Activated B cell treated with CpG ODN at 0.5 μM for 24 hours (primary cell): Measurements from ENCODE around the gene ZNF8. TPM values are rescaled to one million over a fixed set of nuclear protein-coding genes. Genes with fewer than 3 reads are reported as not detected.
"Not testable (repeated sequence)": the region's sequence is repeated elsewhere in the genome, so short reads cannot be mapped to it uniquely, and the experiment has no call there.

Source experiments
- ATAC-seq: fragments of 200-7000 bp; cut with Tn5 transposase; one replicate; pipeline ENCODE4 v1.10.0; 2021; ENCODE audit warnings: low read depth, mild to moderate bottlenecking, moderate library complexity
- CTCF ChIA-PET: fragments of 350-600 bp; sonication (Branson Sonifier 250); formaldehyde crosslinking; loops from one replicate; lab custom pipeline; 2021; ENCODE audit warnings: antibody characterized with exemption; lab: Charles Lee
- POLR2A ChIA-PET: fragments of 350-600 bp; sonication (Branson Sonifier 250); formaldehyde crosslinking; loops from one replicate; lab custom pipeline; 2021; ENCODE audit warnings: antibody characterized with exemption; lab: Charles Lee
- DNase-seq: peaks from one replicate; pipeline ENCODE4 v3.0.0; 2022
- H3K27ac Mint-ChIP-seq: one replicate; pipeline ENCODE4 v1.8.0; 2020; ENCODE audit warnings: mixed read lengths
- H3K27me3 Mint-ChIP-seq: one replicate; pipeline ENCODE4 v1.8.0; 2021; ENCODE audit warnings: mixed read lengths
- H3K36me3 Mint-ChIP-seq: one replicate; pipeline ENCODE4 v1.8.0; 2021; ENCODE audit warnings: low read depth, mixed read lengths
- H3K4me1 Mint-ChIP-seq: one replicate; pipeline ENCODE4 v1.8.0; 2021; ENCODE audit warnings: mixed read lengths
- H3K4me3 Mint-ChIP-seq: one replicate; pipeline ENCODE4 v1.8.0; 2020; ENCODE audit warnings: mild to moderate bottlenecking, mixed read lengths
- H3K9me3 Mint-ChIP-seq: one replicate; pipeline ENCODE4 v1.8.0; 2020; ENCODE audit warnings: mixed read lengths
- intact Hi-C: fragments of 100-400 bp; cut with micrococcal nuclease; formaldehyde crosslinking; loops from one replicate; pipeline ENCODE4 v1.15.1; 2024
- total RNA-seq: library from RNA; stranded (reverse); gene quantifications from 2 replicates; pipeline ENCODE4 v1.2.3, GENCODE V29; 2022
- TF ChIP-seq, protein P1 (sequence below): fragments of 200-600 bp; IDR thresholded peaks from one replicate; pipeline ENCODE4 v1.8.0; 2022; ENCODE audit warnings: antibody characterized with exemption, mild to moderate bottlenecking

Gene ZNF8
- total RNA-seq, 1 donor from 2014 or later: 5.3 TPM

DNA sequence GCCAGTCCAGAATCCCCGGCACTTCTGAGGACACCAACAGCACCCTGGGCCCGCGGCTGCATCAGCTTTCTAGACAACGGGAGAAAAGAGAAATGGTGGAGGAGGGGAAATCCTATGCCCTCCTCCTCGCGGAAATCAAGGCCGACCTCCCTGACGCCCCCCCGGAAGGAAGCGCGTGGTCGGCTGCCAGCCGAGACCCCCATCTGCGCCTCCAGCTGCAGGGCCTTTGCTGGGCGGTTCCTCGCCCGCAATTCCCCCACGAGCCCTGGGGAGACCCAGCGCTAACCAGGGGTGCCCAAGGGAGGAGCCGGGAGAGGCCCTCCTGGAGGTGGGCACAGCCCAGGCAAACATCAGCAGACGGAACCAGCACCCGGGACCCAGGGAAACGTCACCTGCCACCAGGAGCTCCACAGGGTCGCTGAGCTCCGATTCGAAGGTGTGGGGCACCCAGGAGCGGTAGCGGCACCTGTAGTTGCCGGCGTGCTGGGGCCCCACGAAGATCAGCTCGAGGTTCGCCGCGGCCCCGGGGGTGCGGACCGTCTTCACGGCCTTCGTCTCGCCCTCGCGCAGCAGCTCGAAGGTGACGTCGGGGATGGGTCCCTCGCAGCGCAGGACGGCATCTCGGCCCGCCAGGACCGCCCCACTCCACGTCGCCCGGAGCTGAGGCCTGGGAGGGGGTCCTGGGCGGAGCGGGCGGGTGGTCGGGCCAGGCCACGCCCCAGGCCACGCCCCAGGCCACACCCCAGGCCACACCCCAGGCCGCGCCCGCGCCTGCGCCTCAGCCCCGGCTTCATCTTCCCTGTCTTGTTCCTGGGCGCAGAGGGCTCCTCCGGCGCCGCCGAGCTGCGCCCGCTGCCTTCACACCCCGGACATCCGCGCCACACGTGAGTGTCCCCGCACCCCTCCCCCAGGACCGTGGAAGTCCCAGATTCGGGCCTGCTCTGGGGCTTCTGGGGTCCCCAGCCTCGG is 68.5 kb downstream of the ZNF8 start:
- TF ChIP-seq, protein P1, sequence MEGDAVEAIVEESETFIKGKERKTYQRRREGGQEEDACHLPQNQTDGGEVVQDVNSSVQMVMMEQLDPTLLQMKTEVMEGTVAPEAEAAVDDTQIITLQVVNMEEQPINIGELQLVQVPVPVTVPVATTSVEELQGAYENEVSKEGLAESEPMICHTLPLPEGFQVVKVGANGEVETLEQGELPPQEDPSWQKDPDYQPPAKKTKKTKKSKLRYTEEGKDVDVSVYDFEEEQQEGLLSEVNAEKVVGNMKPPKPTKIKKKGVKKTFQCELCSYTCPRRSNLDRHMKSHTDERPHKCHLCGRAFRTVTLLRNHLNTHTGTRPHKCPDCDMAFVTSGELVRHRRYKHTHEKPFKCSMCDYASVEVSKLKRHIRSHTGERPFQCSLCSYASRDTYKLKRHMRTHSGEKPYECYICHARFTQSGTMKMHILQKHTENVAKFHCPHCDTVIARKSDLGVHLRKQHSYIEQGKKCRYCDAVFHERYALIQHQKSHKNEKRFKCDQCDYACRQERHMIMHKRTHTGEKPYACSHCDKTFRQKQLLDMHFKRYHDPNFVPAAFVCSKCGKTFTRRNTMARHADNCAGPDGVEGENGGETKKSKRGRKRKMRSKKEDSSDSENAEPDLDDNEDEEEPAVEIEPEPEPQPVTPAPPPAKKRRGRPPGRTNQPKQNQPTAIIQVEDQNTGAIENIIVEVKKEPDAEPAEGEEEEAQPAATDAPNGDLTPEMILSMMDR: no peak
- ChIA-PET POLR2A (interaction anchor here (0.6 to 4.4 kb wide), 23 partner anchors 9 to 890 kb away, joined by 3 to 90 read pairs (median 4); partner anchors contain the start of genes CHMP2A, ERVK3-1, RPS5 and TRIM28), CTCF (interaction anchor here (0.6 to 1.0 kb wide), 4 partner anchors 15 to 173 kb away, joined by 3 to 4 read pairs (median 3); partner anchors contain the start of genes ZBTB45, ZNF274 and ZNF497)
- DNase-seq (peak; percentile 84), ATAC-seq (peak; percentile 93)
- peak overlapping the region; percentile 76 for H3K27ac Mint-ChIP-seq
- H3K4me1 Mint-ChIP-seq: peaks cover 30% of the 10 kb centered on the region
- H3K9me3 Mint-ChIP-seq: no peaks in the 10 kb centered on the region
- peaks cover 7% of the 10 kb centered on the region for H3K36me3 Mint-ChIP-seq
- no peaks in the 10 kb centered on the region for H3K27me3 Mint-ChIP-seq
- intact Hi-C loops: loop anchor here (1.0 kb wide), 5 partner anchors 15 to 68 kb away; partner anchors contain the start of genes RPS5, ZNF497 and ZNF837
- H3K4me3 Mint-ChIP-seq: peak overlapping the region; percentile 93

DNA sequence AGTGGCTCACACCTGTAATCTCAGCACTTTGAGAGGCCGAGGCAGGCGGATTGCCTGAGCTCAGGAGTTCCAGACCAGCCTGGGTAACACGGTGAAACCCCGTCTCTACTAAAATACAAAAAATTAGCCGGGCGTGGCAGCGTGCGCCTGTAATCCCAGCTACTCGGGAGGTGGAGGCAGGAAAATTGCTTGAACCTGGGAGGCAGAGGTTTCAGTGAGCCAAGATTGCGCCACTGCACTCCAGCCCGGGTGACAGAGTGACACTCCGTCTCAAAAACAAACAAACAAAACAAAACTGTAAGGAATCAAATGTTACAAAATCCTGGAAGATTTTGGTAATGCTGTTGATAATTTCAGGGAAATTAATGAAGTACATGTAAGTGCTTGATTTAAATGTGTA is 69.3 kb downstream of the ZNF8 start:
- H3K36me3 Mint-ChIP-seq, ATAC-seq, H3K27me3 Mint-ChIP-seq, DNase-seq, intact Hi-C loops, H3K9me3 Mint-ChIP-seq: not testable (repeated sequence)
- Mint-ChIP-seq H3K4me1 (peaks cover 32% of the 10 kb centered on the region), H3K4me3 (peak overlapping the region; percentile 93), H3K27ac (peak overlapping the region; percentile 76)
- CTCF ChIA-PET: interaction anchor here (0.8 kb wide), 1 partner anchor 172 kb away, joined by 3 read pairs; the partner anchor contains the start of gene ZBTB45
- POLR2A ChIA-PET: interaction anchor here (0.7 to 4.4 kb wide), 13 partner anchors 8 to 214 kb away, joined by 3 to 90 read pairs (median 5); partner anchors contain the start of genes RPS5, TRIM28, ZNF324B and ZNF497

DNA sequence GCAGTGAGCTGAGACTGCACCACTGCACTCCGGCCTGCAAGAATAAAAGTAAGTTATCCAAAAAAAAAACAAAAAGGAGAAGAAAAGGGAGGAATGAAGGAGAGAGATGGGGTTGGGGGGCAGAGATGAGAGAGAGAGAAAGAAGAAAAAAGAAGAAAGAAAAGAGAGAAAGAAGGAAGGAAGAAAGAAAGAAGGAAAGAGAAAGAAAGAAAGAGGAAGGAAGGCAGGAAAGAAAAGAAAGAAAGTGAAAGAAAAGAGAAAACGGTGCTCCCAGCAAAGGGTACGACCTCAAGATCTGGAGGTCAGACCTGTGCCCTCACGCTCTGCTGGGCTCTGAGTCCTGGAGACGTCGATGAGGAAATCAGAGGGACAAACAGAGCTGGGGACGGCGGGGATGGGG is 70.8 kb downstream of the ZNF8 start:
- H3K27ac Mint-ChIP-seq: no peak overlapping the region
- H3K36me3 Mint-ChIP-seq: peaks cover 6% of the 10 kb centered on the region
- intact Hi-C loops: no loop called here
- TF ChIP-seq, protein P1: no peak
- POLR2A ChIA-PET: interaction anchor here (0.6 to 1.4 kb wide), 5 partner anchors 11 to 189 kb away, joined by 3 to 10 read pairs (median 4); partner anchors contain the start of gene ZNF497
- H3K4me3 Mint-ChIP-seq: peak overlapping the region; percentile 64
- ATAC-seq (no peak), DNase-seq (no peak)
- no peaks in the 10 kb centered on the region for H3K9me3 Mint-ChIP-seq
- H3K27me3 Mint-ChIP-seq: no peaks in the 10 kb centered on the region
- CTCF ChIA-PET: no interaction called here
- H3K4me1 Mint-ChIP-seq: peaks cover 32% of the 10 kb centered on the region

DNA sequence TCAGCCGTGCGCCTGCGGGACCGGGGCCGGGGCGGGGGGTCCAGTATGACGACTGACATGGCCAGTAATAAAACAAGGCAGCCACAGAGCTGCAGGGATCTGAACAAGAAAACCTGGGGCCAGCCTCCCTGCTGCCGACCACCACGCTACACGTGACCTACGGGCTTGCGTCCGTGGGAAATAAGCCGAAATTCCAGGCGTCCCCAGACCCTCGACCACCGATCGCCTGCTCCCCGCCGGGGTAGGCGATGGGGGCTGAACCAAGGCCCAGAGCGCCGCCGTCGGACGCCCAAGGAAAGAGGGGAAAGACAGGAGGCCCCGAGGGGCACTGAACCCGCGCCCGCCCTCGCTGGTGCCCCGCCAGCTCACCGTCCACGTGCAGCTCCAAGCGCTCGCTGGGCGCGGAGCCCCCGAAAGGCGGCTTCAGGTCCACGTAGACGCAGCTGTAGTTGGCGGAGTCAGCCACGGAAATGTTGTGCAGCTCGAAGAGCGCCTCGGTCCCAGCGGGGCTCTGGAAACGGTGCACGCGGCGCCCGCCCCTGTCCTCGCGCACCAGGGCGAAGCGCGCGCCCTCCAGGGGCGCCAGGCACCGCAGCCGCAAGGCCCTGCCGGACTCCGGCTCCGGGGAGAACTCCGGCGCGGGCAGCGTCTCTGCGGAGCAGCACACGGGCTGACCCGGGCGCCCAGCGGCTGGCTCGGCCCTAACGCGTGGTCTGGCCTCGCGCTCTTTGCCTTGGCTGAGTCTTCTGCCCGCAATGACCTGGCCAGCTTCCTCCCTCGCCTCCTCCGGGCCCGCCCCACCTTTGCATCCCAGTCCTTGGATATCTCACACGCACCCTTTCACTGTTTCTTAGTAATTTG is 71.5 kb downstream of the ZNF8 start:
- Mint-ChIP-seq H3K4me3 (peak overlapping the region; percentile 64), H3K36me3 (peaks cover 6% of the 10 kb centered on the region), H3K9me3 (no peaks in the 10 kb centered on the region), H3K27me3 (no peaks in the 10 kb centered on the region), H3K27ac (no peak overlapping the region), H3K4me1 (peaks cover 32% of the 10 kb centered on the region)
- TF ChIP-seq, protein P1: no peak
- no peak for DNase-seq
- ATAC-seq: no peak
- ChIA-PET CTCF (no interaction called here), POLR2A (interaction anchor here (0.6 to 1.4 kb wide), 3 partner anchors 12 to 146 kb away, joined by 3 to 12 read pairs (median 10); partner anchors contain the start of genes ZNF497 and ZNF837)
- intact Hi-C loops: no loop called here
